HL-60 (cell line): ENCODE data around the gene DNAH1.

Source experiments
- DNase-seq, 2 experiments: peaks; one replicate each; pipeline ENCODE4 v3.0.0-alpha.2; 2010 to 2020; ENCODE audit warnings: low read depth in 1 of 2, low spot score in 1 of 2
- H3K27ac ChIP-seq: fragments of 250-450 bp; sonication (Bioruptor Pico); replicated peaks from 2 replicates; pipeline ENCODE4 v1.5.1; 2020; ENCODE audit warnings: mild to moderate bottlenecking, moderate library complexity
- H3K27me3 ChIP-seq: fragments of 250-450 bp; sonication (Bioruptor Pico); 2 replicates; pipeline ENCODE4 v1.5.1; 2021; ENCODE audit warnings: mild to moderate bottlenecking, moderate library complexity; ENCODE audit not compliant: insufficient read depth, poor library complexity, severe bottlenecking
- H3K4me3 ChIP-seq: replicated peaks from 2 replicates; pipeline ENCODE4 v1.5.1; 2011; ENCODE audit warnings: mild to moderate bottlenecking, control low read depth, low read length; ENCODE audit not compliant: insufficient read depth
- CTCF ChIP-seq: IDR thresholded peaks from one replicate; pipeline ENCODE4 v1.5.1; 2011; ENCODE audit warnings: low read length, control low read depth, inconsistent platforms; ENCODE audit not compliant: insufficient read depth
- GABPA ChIP-seq: IDR thresholded peaks from 2 replicates; pipeline ENCODE4 v1.6.1; 2012; ENCODE audit warnings: low read depth
- POLR2AphosphoS5 ChIP-seq: IDR thresholded peaks from 2 replicates; pipeline ENCODE4 v1.6.1; 2012; ENCODE audit warnings: low read depth
- SPI1 ChIP-seq: IDR thresholded peaks from 2 replicates; pipeline ENCODE4 v1.6.1; 2012; ENCODE audit warnings: low read depth, mild to moderate bottlenecking, borderline replicate concordance
- TF ChIP-seq, protein P1 (sequence below): IDR thresholded peaks from 2 replicates; pipeline ENCODE4 v1.6.1; 2012; ENCODE audit warnings: low read depth; ENCODE audit not compliant: insufficient replicate concordance

DNAH1 gene

GRCh38 chr3:52393131-52393807, 77.2 kb downstream of the DNAH1 start:
- TF ChIP-seq, protein P1, sequence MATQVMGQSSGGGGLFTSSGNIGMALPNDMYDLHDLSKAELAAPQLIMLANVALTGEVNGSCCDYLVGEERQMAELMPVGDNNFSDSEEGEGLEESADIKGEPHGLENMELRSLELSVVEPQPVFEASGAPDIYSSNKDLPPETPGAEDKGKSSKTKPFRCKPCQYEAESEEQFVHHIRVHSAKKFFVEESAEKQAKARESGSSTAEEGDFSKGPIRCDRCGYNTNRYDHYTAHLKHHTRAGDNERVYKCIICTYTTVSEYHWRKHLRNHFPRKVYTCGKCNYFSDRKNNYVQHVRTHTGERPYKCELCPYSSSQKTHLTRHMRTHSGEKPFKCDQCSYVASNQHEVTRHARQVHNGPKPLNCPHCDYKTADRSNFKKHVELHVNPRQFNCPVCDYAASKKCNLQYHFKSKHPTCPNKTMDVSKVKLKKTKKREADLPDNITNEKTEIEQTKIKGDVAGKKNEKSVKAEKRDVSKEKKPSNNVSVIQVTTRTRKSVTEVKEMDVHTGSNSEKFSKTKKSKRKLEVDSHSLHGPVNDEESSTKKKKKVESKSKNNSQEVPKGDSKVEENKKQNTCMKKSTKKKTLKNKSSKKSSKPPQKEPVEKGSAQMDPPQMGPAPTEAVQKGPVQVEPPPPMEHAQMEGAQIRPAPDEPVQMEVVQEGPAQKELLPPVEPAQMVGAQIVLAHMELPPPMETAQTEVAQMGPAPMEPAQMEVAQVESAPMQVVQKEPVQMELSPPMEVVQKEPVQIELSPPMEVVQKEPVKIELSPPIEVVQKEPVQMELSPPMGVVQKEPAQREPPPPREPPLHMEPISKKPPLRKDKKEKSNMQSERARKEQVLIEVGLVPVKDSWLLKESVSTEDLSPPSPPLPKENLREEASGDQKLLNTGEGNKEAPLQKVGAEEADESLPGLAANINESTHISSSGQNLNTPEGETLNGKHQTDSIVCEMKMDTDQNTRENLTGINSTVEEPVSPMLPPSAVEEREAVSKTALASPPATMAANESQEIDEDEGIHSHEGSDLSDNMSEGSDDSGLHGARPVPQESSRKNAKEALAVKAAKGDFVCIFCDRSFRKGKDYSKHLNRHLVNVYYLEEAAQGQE = no peak
- no peak for TF ChIP-seq GABPA
- no peak for TF ChIP-seq POLR2AphosphoS5
- TF ChIP-seq CTCF = no peak
- TF ChIP-seq SPI1 = no peak
- Histone ChIP-seq H3K27ac (no peak overlapping the region), H3K27me3 (no peaks in the 10 kb centered on the region), H3K4me3 (no peak overlapping the region)
- no peak for DNase-seq

DNA sequence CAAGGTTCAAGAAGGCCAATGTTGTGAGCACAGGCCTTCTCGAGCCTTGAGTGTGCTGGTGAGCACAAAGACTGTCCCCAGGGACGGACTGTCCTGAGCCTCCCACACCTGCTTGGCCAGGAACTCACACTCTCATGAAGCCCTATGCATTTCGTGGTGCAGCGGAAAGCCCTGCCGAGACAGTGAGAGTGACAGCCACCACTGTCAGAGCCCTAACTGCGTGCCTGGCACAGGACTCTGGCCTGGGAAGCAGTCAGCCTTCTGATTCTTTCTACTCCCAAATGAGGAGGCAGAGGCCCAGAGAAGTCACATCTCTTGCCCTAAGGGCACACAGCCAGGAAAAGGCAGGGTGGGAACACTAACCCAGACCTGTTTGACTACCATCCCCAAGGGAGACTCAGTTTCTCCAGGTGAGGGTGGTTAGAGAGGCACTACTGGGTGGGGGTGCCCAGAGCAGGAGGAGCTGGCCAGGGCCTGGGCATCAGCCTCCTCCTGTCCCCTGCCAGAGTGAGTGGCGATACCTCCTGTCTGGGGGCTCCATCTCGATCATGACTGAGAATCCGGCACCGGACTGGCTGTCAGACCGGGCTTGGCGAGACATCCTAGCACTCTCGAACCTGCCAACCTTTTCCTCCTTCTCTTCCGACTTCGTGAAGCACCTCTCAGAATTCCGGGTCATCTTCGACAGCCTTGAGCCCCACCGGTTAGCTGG, 78.0 kb downstream of the DNAH1 start:
- Histone ChIP-seq H3K27ac (no peak overlapping the region), H3K4me3 (no peak overlapping the region), H3K27me3 (no peaks in the 10 kb centered on the region)
- no peak for TF ChIP-seq GABPA
- TF ChIP-seq, protein P1 = no peak
- TF ChIP-seq POLR2AphosphoS5 = no peak
- no peak for TF ChIP-seq CTCF
- no peak for TF ChIP-seq SPI1
- DNase-seq = no peak

- Histone ChIP-seq H3K4me3 (no peak overlapping the region), H3K27ac (no peak overlapping the region), H3K27me3 (no peaks in the 10 kb centered on the region)
- no peak for DNase-seq
- TF ChIP-seq SPI1 = no peak
- TF ChIP-seq CTCF = no peak
- TF ChIP-seq, protein P1 = no peak
- no peak for TF ChIP-seq POLR2AphosphoS5
- no peak for TF ChIP-seq GABPA
Measured at GRCh38 chr3:52394751-52395502, 78.8 kb downstream of the DNAH1 start.
